ENCODE results near the gene GRIK5. TPM values are rescaled to one million over a fixed set of nuclear protein-coding genes. Genes with fewer than 3 reads are reported as not detected.

The GRIK5 gene
- total and polyA plus RNA-seq, 2 of the 8 experiments (the other 6 are each of a cell fraction or from before 2014, with no cell fraction given) = 17.8 to 42.9 TPM

- H3K23me2 ChIP-seq (ENCODE audit: low read depth, low read length) = no peaks in the 10 kb centered on the region
- no peak overlapping the region for H3K14ac ChIP-seq (ENCODE audit: insufficient read length)
- H2BK15ac ChIP-seq (ENCODE audit: low read length) = no peak overlapping the region
- no peaks in the 10 kb centered on the region for H4K20me1 ChIP-seq (replicated peaks in 1 of 2; ENCODE audit: control insufficient read depth in 1 of 2, insufficient read depth in 2 of 2, low read length in 2 of 2)
- no peak overlapping the region for H2AK5ac ChIP-seq (ENCODE audit: low read depth, low read length)
- peaks cover 8 to 12% (median 10%) of the 10 kb centered on the region in 4 experiments for H3K4me1 ChIP-seq (replicated peaks in 1 of 4; ENCODE audit: control insufficient read depth in 3 of 4, insufficient read depth in 4 of 4, low read length in 3 of 4)
- no peak overlapping the region for H3K4ac ChIP-seq (replicated peaks; ENCODE audit: insufficient read length, low read depth, low read length)
- no peaks in the 10 kb centered on the region for H3K36me3 ChIP-seq (ENCODE audit: control insufficient read depth in 2 of 4, insufficient read depth in 4 of 4, low read length in 3 of 4)
- H4K8ac ChIP-seq (ENCODE audit: extremely low read depth, insufficient read depth, low read length) = no peak overlapping the region
- FAIRE-seq (no peak), DNase-seq (ENCODE audit: low read depth in 1 of 2, low spot score in 2 of 2) (no peak)
- no peak overlapping the region for H2BK120ac ChIP-seq (replicated peaks; ENCODE audit: low read depth, low read length)
- 83% methylated on average over 4 of the region's 4 CpGs; no CpG with 5 or more reads in 1 of the 2 experiments for WGBS, 2 experiments (ENCODE audit: extremely low coverage in 1 of 2, insufficient coverage in 1 of 2, insufficient read length in 1 of 2, insufficient replicate concordance in 2 of 2, low coverage in 1 of 2, low lambda C conversion rate in 2 of 2, missing lambda C conversion rate in 1 of 2)
- H3K4me2 ChIP-seq (ENCODE audit: insufficient read depth in 1 of 2, low read depth in 2 of 2, low read length in 2 of 2) = no peak overlapping the region
- POLR2A ChIA-PET (ENCODE audit: partially characterized antibody) = interaction anchor here (1.2 to 1.3 kb wide), 2 partner anchors 17 to 181 kb away, joined by 4 read pairs; partner anchors contain the start of gene POU2F2
- H3K9me3 ChIP-seq (ENCODE audit: insufficient read depth in 2 of 2, low read depth in 1 of 2, low read length in 1 of 2) = no peaks in the 10 kb centered on the region
- H3K18ac ChIP-seq (ENCODE audit: extremely low read depth, low read length) = no peak overlapping the region
- H2AFZ ChIP-seq (ENCODE audit: low read length) = no peak overlapping the region
- H2BK5ac ChIP-seq (ENCODE audit: low read depth, low read length) = no peak overlapping the region
- CTCF ChIA-PET (ENCODE audit: partially characterized antibody) = interaction anchor here (0.5 to 8.5 kb wide), 18 partner anchors 9 to 165 kb away, joined by 3 to 146 read pairs (median 4); partner anchors contain the start of gene POU2F2
- H3K27ac ChIP-seq (ENCODE audit: low read depth, low read length) = no peak overlapping the region
- H3K23ac ChIP-seq (ENCODE audit: insufficient read length) = no peak overlapping the region
- H4K91ac ChIP-seq (replicated peaks; ENCODE audit: insufficient read length, low read length) = no peak overlapping the region
- H3K27me3 ChIP-seq (replicated peaks in 1 of 4; ENCODE audit: control insufficient read depth in 3 of 4, extremely low read depth in 1 of 4, insufficient read depth in 3 of 4, low read length in 3 of 4) = no peaks in the 10 kb centered on the region
- no peak overlapping the region for H2BK12ac ChIP-seq (ENCODE audit: low read depth, low read length)
- no peak overlapping the region for H3K9ac ChIP-seq (replicated peaks in 1 of 4; ENCODE audit: extremely low read depth in 1 of 4, low read depth in 3 of 4, low read length in 3 of 4)
- H4K5ac ChIP-seq (ENCODE audit: insufficient read length, low read depth, low read length) = no peak overlapping the region
- H3K4me3 ChIP-seq (ENCODE audit: extremely low read depth in 1 of 4, insufficient read depth in 2 of 4, low read depth in 3 of 4, low read length in 4 of 4) = no peak overlapping the region
- no peaks in the 10 kb centered on the region for H3K79me2 ChIP-seq (ENCODE audit: control insufficient read depth in 1 of 2, insufficient read depth in 2 of 2, low read length in 2 of 2)
- H2BK20ac ChIP-seq (ENCODE audit: low read length) = no peak overlapping the region
- no peak overlapping the region for H3K56ac ChIP-seq (replicated peaks; ENCODE audit: insufficient read length, low read depth, low read length)
- no peaks in the 10 kb centered on the region for H3K79me1 ChIP-seq (ENCODE audit: low read depth, low read length)
- TF ChIP-seq ATF3 (IDR thresholded peaks at IDR 0.05; ENCODE audit: insufficient read depth, low read depth, low read length) (no peak), PHF8 (conservative IDR thresholded peaks at IDR 0.05; ENCODE audit: low read depth, low read length) (no peak), POLR2AphosphoS5 (IDR thresholded peaks at IDR 0.05; ENCODE audit: low read depth, low read length) (no peak), FOSL1 (IDR thresholded peaks at IDR 0.05; ENCODE audit: insufficient read depth, low read depth, low read length) (no peak), SRF (IDR thresholded peaks at IDR 0.05; ENCODE audit: low read depth, low read length) (no peak), ASH2L (IDR thresholded peaks at IDR 0.05; ENCODE audit: low read length) (no peak), YY1 (IDR thresholded peaks at IDR 0.05; ENCODE audit: low read depth, low read length) (no peak), SIRT6 (IDR thresholded peaks at IDR 0.05; ENCODE audit: low read length) (no peak), KDM4A (IDR thresholded peaks at IDR 0.05; ENCODE audit: low read depth, low read length, severe bottlenecking) (no peak), KDM5A (IDR thresholded peaks at IDR 0.05; ENCODE audit: low read length) (no peak), CBX8 (IDR thresholded peaks at IDR 0.05; ENCODE audit: borderline replicate concordance, low read depth, low read length) (no peak), CEBPB (IDR thresholded peaks at IDR 0.05; ENCODE audit: low read depth, low read length) (no peak)
Observed at GRCh38 chr19:42115219-42115618, 45.2 kb upstream of the GRIK5 start.
